ENCODE measurements around the gene RNF26. TPM values are rescaled to one million over a fixed set of nuclear protein-coding genes. Genes with fewer than 3 reads are reported as not detected.

The RNF26 gene
- total and polyA plus RNA-seq, 3 donors from 2014 or later: 28.2 to 37.1 (median 31.0) TPM

DNA sequence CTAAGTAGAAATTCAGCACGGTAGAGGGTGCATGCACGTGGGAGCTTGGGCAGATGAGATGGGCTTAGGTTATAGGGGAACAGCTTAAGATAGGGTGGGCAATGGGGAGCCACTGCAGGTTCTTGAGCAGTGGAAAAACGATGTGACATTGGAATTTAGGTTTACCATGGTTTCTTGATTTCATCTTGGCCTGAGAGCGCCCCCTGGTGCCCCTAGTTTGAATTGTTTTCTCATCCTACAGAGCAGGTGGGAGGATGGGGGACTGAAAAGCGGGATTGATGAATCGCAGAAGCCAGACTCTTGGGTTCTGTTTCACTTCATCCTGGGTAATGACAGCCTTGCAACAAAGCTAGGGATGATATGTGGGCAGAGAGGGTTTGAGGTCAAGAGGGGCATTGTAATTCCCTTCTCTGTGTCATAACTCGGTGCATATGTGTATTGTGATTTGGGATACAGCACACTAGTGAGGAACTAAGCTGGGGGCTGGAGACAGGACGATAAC is 10.7 kb upstream of the RNF26 start:
- intact Hi-C loops (cut with DNase I; ENCODE audit: low total_unique reads): loop anchor here (5.0 kb wide), 1 partner anchor 116 kb away; the partner anchor contains the start of gene CBL
- H3K9me3 ChIP-seq: no peaks in the 10 kb centered on the region
- WGBS, 2 donors: 17 to 28% methylated on average over 8 of the region's 8 CpGs
- H3K4me3 ChIP-seq: no peak overlapping the region
- no peaks in the 10 kb centered on the region for H3K36me3 ChIP-seq (ENCODE audit: low read depth, missing control alignments)
- H3K27ac ChIP-seq: no peak overlapping the region
- peaks cover 18% of the 10 kb centered on the region for H3K4me1 ChIP-seq
- no peaks in the 10 kb centered on the region for H3K27me3 ChIP-seq
- no peak for TF ChIP-seq POLR2A (IDR thresholded peaks at IDR 0.05)
- TF ChIP-seq, protein P1, sequence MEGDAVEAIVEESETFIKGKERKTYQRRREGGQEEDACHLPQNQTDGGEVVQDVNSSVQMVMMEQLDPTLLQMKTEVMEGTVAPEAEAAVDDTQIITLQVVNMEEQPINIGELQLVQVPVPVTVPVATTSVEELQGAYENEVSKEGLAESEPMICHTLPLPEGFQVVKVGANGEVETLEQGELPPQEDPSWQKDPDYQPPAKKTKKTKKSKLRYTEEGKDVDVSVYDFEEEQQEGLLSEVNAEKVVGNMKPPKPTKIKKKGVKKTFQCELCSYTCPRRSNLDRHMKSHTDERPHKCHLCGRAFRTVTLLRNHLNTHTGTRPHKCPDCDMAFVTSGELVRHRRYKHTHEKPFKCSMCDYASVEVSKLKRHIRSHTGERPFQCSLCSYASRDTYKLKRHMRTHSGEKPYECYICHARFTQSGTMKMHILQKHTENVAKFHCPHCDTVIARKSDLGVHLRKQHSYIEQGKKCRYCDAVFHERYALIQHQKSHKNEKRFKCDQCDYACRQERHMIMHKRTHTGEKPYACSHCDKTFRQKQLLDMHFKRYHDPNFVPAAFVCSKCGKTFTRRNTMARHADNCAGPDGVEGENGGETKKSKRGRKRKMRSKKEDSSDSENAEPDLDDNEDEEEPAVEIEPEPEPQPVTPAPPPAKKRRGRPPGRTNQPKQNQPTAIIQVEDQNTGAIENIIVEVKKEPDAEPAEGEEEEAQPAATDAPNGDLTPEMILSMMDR (IDR thresholded peaks at IDR 0.05): peak; percentile 64 to 87 (median 84)
- peak; percentile 90 for DNase-seq

DNA sequence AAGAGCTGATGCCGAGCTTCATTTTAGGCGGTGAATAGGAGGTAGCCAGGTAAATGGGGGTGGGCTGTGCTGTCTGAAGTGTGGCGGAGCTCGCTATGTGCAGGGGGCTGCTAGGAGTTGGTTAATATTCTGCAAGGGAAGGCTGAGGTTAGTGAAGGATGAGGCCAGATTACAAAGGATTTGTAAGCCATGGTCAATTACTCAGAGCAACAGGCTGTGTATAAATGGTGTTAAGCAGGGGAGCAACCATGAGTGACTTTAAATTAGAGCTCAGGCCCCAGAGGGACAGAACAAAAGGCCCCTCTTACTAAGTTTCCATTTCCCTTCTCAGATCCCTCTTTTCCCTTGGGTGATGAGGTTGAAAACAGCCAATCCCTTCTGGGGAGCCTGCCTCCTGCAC is 10.1 kb upstream of the RNF26 start:
- H3K27ac ChIP-seq: no peak overlapping the region
- no peaks in the 10 kb centered on the region for H3K36me3 ChIP-seq (ENCODE audit: low read depth, missing control alignments)
- no peaks in the 10 kb centered on the region for H3K9me3 ChIP-seq
- 60 to 65% methylated on average over 4 of the region's 4 CpGs for WGBS, 2 donors
- peaks cover 18% of the 10 kb centered on the region for H3K4me1 ChIP-seq
- no peak for DNase-seq
- no peak overlapping the region for H3K4me3 ChIP-seq
- H3K27me3 ChIP-seq: no peaks in the 10 kb centered on the region
- intact Hi-C loops (cut with DNase I; ENCODE audit: low total_unique reads): loop anchor here (5.0 kb wide), 1 partner anchor 117 kb away; the partner anchor contains the start of gene CBL
- no peak for TF ChIP-seq POLR2A (IDR thresholded peaks at IDR 0.05)
- TF ChIP-seq, protein P1 (IDR thresholded peaks at IDR 0.05): no peak

DNA sequence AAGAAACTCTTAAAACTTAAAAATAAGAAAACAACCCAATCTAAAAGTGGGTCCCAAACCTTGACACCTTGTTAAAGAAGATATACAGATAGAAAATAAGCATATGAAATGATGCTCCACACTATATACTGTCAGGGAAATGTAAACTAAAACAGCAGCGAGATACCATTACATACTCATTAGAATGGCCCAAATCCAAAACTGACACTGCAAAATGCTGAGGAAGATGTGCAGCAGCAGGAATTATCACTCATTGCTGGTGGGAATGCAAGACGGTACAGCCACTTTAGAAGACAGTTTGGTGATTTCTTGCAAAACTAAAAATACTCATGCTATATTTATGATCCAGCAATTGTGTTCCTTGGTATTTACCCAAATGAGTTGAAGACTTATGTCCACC is 5.0 kb upstream of the RNF26 start:
- WGBS, 2 donors: 62 to 73% methylated on average over 2 of the region's 2 CpGs
- H3K27ac ChIP-seq: no peak overlapping the region
- intact Hi-C loops (cut with DNase I; ENCODE audit: low total_unique reads): no loop called here

DNA sequence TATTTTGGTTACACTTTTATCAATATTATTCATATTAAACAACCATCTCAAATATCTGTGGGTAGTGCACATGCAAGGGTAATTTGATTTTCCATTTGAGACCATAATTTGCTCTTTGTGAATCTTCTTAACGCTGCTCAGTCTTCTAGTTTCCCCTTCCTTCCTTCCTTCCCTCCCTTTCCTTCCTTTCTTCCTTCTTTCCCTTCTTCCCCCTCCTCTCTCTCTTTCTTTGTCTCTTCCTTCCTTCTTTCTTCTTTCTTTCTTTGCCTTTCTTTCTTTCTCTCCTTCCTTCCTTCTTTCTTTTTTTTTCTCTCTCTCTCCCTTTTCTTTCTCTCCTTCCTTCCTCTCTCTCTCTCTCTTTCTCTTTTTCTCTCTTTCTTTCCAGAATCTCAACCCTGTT is 4.1 kb upstream of the RNF26 start:
- intact Hi-C loops (cut with DNase I; ENCODE audit: low total_unique reads): no loop called here
- no peaks in the 10 kb centered on the region for H3K27me3 ChIP-seq
- DNase-seq: no peak
- H3K27ac ChIP-seq: no peak overlapping the region
- TF ChIP-seq, protein P1 (IDR thresholded peaks at IDR 0.05): no peak
- no peak for TF ChIP-seq POLR2A (IDR thresholded peaks at IDR 0.05)
- H3K9me3 ChIP-seq: no peaks in the 10 kb centered on the region
- H3K4me3 ChIP-seq: no peak overlapping the region
- WGBS, 2 donors: 73 to 86% methylated on average over 1 of the region's 1 CpG
- H3K4me1 ChIP-seq: peaks cover 4% of the 10 kb centered on the region
- H3K36me3 ChIP-seq (ENCODE audit: low read depth, missing control alignments): no peaks in the 10 kb centered on the region

More for the DNA sequence above, 5.0 kb upstream of the RNF26 start:
- H3K36me3 ChIP-seq (ENCODE audit: low read depth, missing control alignments): no peaks in the 10 kb centered on the region
- no peak overlapping the region for H3K4me3 ChIP-seq
- no peak for DNase-seq
- no peaks in the 10 kb centered on the region for H3K9me3 ChIP-seq
- no peaks in the 10 kb centered on the region for H3K27me3 ChIP-seq
- no peaks in the 10 kb centered on the region for H3K4me1 ChIP-seq
- TF ChIP-seq, protein P1 (IDR thresholded peaks at IDR 0.05): no peak

DNA sequence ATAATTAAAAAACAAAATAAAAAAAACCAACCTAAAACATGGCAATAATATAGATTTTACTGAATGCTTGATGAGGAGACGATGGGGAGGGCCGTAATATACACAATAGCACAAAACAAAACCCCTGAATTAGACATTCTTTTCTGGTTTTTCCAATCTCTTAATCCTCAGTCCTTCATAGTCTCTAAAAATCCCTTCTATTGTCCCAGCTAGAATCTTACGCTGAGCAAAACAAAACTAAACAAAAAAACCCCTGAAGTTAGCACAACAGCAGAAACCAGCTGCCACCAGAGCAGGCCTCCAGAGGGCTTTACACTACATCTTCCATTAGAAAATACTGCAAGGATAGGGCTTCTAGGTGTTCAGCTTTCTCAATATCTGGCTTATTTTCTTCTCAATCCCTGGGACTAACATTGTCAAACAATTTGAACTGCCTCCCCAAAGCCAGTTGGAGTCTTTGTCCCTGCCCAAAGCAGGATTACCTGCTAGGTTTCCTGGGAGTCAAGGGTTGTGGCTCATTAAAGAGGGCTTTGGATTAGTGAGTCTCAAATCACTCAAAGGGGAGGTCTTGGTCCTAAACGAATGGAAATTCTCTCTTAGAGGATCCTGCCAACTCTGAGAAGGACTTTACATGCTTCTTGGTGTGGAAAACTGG is 2.1 kb upstream of the RNF26 start:
- no peaks in the 10 kb centered on the region for H3K9me3 ChIP-seq
- 84 to 91% methylated on average over 4 of the region's 4 CpGs for WGBS, 2 donors
- no peak overlapping the region for H3K27ac ChIP-seq
- H3K27me3 ChIP-seq: no peaks in the 10 kb centered on the region
- peaks cover 7% of the 10 kb centered on the region for H3K4me1 ChIP-seq
- TF ChIP-seq POLR2A (IDR thresholded peaks at IDR 0.05): no peak
- TF ChIP-seq, protein P1 (IDR thresholded peaks at IDR 0.05): no peak
- no peak for DNase-seq
- intact Hi-C loops (cut with DNase I; ENCODE audit: low total_unique reads): no loop called here
- no peaks in the 10 kb centered on the region for H3K36me3 ChIP-seq (ENCODE audit: low read depth, missing control alignments)
- H3K4me3 ChIP-seq: no peak overlapping the region
